WTC11 (cell line): Measurements from ENCODE around the gene PRR5L.

Experiments used
- HMGA2 ChIP-seq: fragments of 250-450 bp; sonication (Bioruptor Pico); IDR thresholded peaks from 2 replicates; pipeline ENCODE4 v1.4.0; 2021; ENCODE audit warnings: mild to moderate bottlenecking, moderate library complexity
- JUN ChIP-seq: sonication (generic); formaldehyde crosslinking; IDR thresholded peaks from 2 replicates; pipeline ENCODE4 v1.8.0; 2023; ENCODE audit warnings: mild to moderate bottlenecking, missing genetic modification reagents
- RELA ChIP-seq: sonication (generic); formaldehyde crosslinking; IDR thresholded peaks from 2 replicates; pipeline ENCODE4 v1.8.1; 2022; ENCODE audit warnings: missing genetic modification reagents, mild to moderate bottlenecking, borderline replicate concordance
- SMAD3 ChIP-seq: sonication (generic); formaldehyde crosslinking; IDR thresholded peaks from 2 replicates; pipeline ENCODE4 v1.8.0; 2022; ENCODE audit warnings: missing genetic modification reagents, mild to moderate bottlenecking, borderline replicate concordance
- SP1 ChIP-seq: sonication (generic); formaldehyde crosslinking; conservative IDR thresholded peaks from 2 replicates; pipeline ENCODE4 v1.8.1; 2022; ENCODE audit warnings: missing genetic modification reagents
- TF ChIP-seq, protein P1 (sequence below): sonication (generic); formaldehyde crosslinking; IDR thresholded peaks from 2 replicates; pipeline ENCODE4 v1.8.0; 2022; ENCODE audit warnings: mild to moderate bottlenecking, missing genetic modification reagents
- TF ChIP-seq, protein P2 (sequence below): fragments of 200-600 bp; IDR thresholded peaks from 2 replicates; pipeline ENCODE4 v1.8.0; 2022; ENCODE audit warnings: antibody characterized with exemption
- TF ChIP-seq, protein P3 (sequence below): sonication (generic); formaldehyde crosslinking; IDR thresholded peaks from 2 replicates; pipeline ENCODE4 v1.8.1; 2022; ENCODE audit warnings: low read depth, mild to moderate bottlenecking, moderate library complexity, missing genetic modification reagents, borderline replicate concordance
- TF ChIP-seq, protein P4 (sequence below): sonication (generic); formaldehyde crosslinking; IDR thresholded peaks from 2 replicates; pipeline ENCODE4 v1.8.1; 2022; ENCODE audit warnings: low read depth, missing genetic modification reagents, borderline replicate concordance
- TF ChIP-seq, protein P5 (sequence below): sonication (generic); formaldehyde crosslinking; IDR thresholded peaks from 2 replicates; pipeline ENCODE4 v1.8.1; 2023; ENCODE audit warnings: mild to moderate bottlenecking, missing genetic modification reagents, moderate library complexity
- TF ChIP-seq, protein P6 (sequence below): sonication (generic); formaldehyde crosslinking; IDR thresholded peaks from 2 replicates; pipeline ENCODE4 v1.8.1; 2022; ENCODE audit warnings: mild to moderate bottlenecking, moderate library complexity, missing genetic modification reagents
- TF ChIP-seq, protein P7 (sequence below): sonication (generic); formaldehyde crosslinking; IDR thresholded peaks from 2 replicates; pipeline ENCODE4 v1.8.1; 2023; ENCODE audit warnings: mild to moderate bottlenecking, moderate library complexity, missing genetic modification reagents
- TF ChIP-seq, protein P8 (sequence below): sonication (generic); formaldehyde crosslinking; IDR thresholded peaks from 2 replicates; pipeline ENCODE4 v1.8.1; 2023; ENCODE audit warnings: mild to moderate bottlenecking, missing genetic modification reagents, moderate library complexity

DNA sequence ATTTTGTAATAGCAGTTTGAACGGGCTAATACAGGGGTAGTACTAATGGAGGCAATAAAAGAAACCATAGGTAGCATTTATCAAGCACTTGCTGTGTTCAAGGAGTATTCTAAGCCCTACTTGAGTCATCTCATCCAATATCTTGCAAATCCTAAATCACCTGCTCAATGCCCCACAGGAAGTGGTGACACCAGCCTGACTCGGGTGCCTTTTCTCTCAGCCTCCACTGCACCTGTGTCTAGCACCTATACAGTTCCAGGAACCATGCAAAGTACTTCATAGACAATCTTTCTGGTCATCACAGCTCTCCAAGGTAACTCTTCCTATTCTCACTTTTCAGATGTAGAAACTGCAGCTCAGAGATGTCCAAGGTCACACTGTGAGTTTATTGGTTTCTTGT lies 98.0 kb downstream of the PRR5L start:
- TF ChIP-seq, protein P1, sequence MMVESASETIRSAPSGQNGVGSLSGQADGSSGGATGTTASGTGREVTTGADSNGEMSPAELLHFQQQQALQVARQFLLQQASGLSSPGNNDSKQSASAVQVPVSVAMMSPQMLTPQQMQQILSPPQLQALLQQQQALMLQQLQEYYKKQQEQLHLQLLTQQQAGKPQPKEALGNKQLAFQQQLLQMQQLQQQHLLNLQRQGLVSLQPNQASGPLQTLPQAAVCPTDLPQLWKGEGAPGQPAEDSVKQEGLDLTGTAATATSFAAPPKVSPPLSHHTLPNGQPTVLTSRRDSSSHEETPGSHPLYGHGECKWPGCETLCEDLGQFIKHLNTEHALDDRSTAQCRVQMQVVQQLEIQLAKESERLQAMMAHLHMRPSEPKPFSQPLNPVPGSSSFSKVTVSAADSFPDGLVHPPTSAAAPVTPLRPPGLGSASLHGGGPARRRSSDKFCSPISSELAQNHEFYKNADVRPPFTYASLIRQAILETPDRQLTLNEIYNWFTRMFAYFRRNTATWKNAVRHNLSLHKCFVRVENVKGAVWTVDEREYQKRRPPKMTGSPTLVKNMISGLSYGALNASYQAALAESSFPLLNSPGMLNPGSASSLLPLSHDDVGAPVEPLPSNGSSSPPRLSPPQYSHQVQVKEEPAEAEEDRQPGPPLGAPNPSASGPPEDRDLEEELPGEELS (CRISPR knock-in tag): no peak
- TF ChIP-seq JUN: no peak
- TF ChIP-seq, protein P2, sequence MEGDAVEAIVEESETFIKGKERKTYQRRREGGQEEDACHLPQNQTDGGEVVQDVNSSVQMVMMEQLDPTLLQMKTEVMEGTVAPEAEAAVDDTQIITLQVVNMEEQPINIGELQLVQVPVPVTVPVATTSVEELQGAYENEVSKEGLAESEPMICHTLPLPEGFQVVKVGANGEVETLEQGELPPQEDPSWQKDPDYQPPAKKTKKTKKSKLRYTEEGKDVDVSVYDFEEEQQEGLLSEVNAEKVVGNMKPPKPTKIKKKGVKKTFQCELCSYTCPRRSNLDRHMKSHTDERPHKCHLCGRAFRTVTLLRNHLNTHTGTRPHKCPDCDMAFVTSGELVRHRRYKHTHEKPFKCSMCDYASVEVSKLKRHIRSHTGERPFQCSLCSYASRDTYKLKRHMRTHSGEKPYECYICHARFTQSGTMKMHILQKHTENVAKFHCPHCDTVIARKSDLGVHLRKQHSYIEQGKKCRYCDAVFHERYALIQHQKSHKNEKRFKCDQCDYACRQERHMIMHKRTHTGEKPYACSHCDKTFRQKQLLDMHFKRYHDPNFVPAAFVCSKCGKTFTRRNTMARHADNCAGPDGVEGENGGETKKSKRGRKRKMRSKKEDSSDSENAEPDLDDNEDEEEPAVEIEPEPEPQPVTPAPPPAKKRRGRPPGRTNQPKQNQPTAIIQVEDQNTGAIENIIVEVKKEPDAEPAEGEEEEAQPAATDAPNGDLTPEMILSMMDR: no peak
- TF ChIP-seq, protein P3, sequence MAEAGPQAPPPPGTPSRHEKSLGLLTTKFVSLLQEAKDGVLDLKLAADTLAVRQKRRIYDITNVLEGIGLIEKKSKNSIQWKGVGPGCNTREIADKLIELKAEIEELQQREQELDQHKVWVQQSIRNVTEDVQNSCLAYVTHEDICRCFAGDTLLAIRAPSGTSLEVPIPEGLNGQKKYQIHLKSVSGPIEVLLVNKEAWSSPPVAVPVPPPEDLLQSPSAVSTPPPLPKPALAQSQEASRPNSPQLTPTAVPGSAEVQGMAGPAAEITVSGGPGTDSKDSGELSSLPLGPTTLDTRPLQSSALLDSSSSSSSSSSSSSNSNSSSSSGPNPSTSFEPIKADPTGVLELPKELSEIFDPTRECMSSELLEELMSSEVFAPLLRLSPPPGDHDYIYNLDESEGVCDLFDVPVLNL: no peak
- TF ChIP-seq, protein P4, sequence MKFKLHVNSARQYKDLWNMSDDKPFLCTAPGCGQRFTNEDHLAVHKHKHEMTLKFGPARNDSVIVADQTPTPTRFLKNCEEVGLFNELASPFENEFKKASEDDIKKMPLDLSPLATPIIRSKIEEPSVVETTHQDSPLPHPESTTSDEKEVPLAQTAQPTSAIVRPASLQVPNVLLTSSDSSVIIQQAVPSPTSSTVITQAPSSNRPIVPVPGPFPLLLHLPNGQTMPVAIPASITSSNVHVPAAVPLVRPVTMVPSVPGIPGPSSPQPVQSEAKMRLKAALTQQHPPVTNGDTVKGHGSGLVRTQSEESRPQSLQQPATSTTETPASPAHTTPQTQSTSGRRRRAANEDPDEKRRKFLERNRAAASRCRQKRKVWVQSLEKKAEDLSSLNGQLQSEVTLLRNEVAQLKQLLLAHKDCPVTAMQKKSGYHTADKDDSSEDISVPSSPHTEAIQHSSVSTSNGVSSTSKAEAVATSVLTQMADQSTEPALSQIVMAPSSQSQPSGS (CRISPR knock-in tag): no peak
- TF ChIP-seq, protein P5, sequence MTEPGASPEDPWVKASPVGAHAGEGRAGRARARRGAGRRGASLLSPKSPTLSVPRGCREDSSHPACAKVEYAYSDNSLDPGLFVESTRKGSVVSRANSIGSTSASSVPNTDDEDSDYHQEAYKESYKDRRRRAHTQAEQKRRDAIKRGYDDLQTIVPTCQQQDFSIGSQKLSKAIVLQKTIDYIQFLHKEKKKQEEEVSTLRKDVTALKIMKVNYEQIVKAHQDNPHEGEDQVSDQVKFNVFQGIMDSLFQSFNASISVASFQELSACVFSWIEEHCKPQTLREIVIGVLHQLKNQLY (CRISPR knock-in tag): no peak
- TF ChIP-seq, protein P6, sequence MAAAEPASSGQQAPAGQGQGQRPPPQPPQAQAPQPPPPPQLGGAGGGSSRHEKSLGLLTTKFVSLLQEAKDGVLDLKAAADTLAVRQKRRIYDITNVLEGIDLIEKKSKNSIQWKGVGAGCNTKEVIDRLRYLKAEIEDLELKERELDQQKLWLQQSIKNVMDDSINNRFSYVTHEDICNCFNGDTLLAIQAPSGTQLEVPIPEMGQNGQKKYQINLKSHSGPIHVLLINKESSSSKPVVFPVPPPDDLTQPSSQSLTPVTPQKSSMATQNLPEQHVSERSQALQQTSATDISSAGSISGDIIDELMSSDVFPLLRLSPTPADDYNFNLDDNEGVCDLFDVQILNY (CRISPR knock-in tag): no peak
- no peak for TF ChIP-seq SP1 (CRISPR knock-in tag)
- no peak for TF ChIP-seq RELA (CRISPR knock-in tag)
- TF ChIP-seq, protein P7, sequence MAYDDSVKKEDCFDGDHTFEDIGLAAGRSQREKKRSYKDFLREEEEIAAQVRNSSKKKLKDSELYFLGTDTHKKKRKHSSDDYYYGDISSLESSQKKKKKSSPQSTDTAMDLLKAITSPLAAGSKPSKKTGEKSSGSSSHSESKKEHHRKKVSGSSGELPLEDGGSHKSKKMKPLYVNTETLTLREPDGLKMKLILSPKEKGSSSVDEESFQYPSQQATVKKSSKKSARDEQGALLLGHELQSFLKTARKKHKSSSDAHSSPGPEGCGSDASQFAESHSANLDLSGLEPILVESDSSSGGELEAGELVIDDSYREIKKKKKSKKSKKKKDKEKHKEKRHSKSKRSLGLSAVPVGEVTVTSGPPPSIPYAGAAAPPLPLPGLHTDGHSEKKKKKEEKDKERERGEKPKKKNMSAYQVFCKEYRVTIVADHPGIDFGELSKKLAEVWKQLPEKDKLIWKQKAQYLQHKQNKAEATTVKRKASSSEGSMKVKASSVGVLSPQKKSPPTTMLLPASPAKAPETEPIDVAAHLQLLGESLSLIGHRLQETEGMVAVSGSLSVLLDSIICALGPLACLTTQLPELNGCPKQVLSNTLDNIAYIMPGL: no peak
- TF ChIP-seq, protein P8, sequence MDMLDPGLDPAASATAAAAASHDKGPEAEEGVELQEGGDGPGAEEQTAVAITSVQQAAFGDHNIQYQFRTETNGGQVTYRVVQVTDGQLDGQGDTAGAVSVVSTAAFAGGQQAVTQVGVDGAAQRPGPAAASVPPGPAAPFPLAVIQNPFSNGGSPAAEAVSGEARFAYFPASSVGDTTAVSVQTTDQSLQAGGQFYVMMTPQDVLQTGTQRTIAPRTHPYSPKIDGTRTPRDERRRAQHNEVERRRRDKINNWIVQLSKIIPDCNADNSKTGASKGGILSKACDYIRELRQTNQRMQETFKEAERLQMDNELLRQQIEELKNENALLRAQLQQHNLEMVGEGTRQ: no peak
- TF ChIP-seq SMAD3: no peak
- no peak for TF ChIP-seq HMGA2 (CRISPR knock-in tag)
